ENCODE data around the gene PRKAG2. TPM values are rescaled to one million over a fixed set of nuclear protein-coding genes. Genes with fewer than 3 reads are reported as not detected.

Gene PRKAG2
- total RNA-seq, 1 donor from 2014 or later, result 4.7 TPM

DNA sequence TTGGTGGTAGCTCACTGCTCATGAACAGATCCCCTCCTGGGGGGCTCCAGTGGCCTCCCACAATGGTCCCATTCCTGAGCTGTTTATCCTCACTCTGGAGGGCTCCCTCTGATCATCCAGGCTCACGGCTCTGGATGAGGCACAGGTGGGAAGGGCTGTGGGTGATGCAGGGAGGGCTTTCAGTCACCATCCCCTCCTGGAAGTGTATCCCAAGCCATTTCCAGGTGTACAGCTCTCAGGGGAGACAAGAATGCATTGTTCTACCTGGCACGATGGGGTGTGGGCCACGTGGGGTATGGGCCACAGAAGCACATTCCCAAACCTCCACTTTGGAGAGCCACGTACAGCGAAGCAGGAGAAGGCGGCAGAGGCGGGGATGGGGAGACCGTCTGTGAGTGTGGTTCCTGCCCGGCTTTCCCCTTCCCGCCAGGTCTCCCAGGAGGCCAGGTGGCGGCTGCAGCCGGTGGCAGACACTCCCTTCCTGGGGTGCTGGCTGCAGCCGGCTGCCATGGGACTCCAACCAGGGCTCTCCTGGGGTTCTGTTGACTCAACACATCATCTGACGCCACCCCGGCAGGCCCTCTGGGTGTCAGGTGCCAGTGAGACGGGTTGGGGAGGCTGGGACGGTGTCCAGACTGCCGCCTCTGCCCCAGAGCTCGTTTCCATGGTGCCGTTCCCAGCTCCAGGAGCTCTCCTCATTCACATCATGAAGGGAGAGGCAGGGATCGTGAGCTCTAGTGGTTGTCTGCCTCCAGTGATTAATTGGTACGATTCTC lies 187.5 kb downstream of the PRKAG2 start:
- peaks cover 18 to 27% (median 20%) of the 10 kb centered on the region in 3 donors for H3K4me1 ChIP-seq (ENCODE audit: control insufficient read depth in 3 of 3, insufficient read depth in 3 of 3, low read length in 3 of 3)
- peaks cover 0 to 2% (median 0%) of the 10 kb centered on the region in 3 donors for H3K36me3 ChIP-seq (ENCODE audit: control insufficient read depth in 3 of 3, insufficient read depth in 3 of 3, low read length in 3 of 3)
- no peaks in the 10 kb centered on the region for H3K9me3 ChIP-seq (ENCODE audit: control insufficient read depth in 3 of 3, low read length in 3 of 3)
- H3K4me3 ChIP-seq (ENCODE audit: low read length in 3 of 3), result no peak overlapping the region
- H3K27me3 ChIP-seq (ENCODE audit: control insufficient read depth in 3 of 3, insufficient read depth in 3 of 3, low read length in 3 of 3), result no peaks in the 10 kb centered on the region
- H3K9ac ChIP-seq (ENCODE audit: low read depth in 1 of 3, low read length in 3 of 3), result no peak overlapping the region
- no peak overlapping the region for H3K27ac ChIP-seq (ENCODE audit: low read depth, low read length)

GRCh38 chr7:151688236-151688780 lies 188.6 kb downstream of the PRKAG2 start:
- no peak overlapping the region for H3K27ac ChIP-seq (ENCODE audit: low read depth, low read length)
- no peak overlapping the region for H3K4me3 ChIP-seq (ENCODE audit: low read length in 3 of 3)
- peaks cover 0 to 2% (median 0%) of the 10 kb centered on the region in 3 donors for H3K36me3 ChIP-seq (ENCODE audit: control insufficient read depth in 3 of 3, insufficient read depth in 3 of 3, low read length in 3 of 3)
- H3K4me1 ChIP-seq (ENCODE audit: control insufficient read depth in 3 of 3, insufficient read depth in 3 of 3, low read length in 3 of 3), result peaks cover 10 to 18% (median 15%) of the 10 kb centered on the region in 3 donors
- H3K9me3 ChIP-seq (ENCODE audit: control insufficient read depth in 3 of 3, low read length in 3 of 3), result no peaks in the 10 kb centered on the region
- no peaks in the 10 kb centered on the region for H3K27me3 ChIP-seq (ENCODE audit: control insufficient read depth in 3 of 3, insufficient read depth in 3 of 3, low read length in 3 of 3)
- no peak overlapping the region for H3K9ac ChIP-seq (ENCODE audit: low read depth in 1 of 3, low read length in 3 of 3)

GRCh38 chr7:151687523-151688235 lies 189.2 kb downstream of the PRKAG2 start:
- Histone ChIP-seq H3K27ac (ENCODE audit: low read depth, low read length) (peak overlapping the region; percentile 59), H3K4me1 (ENCODE audit: control insufficient read depth in 3 of 3, insufficient read depth in 3 of 3, low read length in 3 of 3) (peaks cover 10 to 16% (median 13%) of the 10 kb centered on the region in 3 donors), H3K9me3 (ENCODE audit: control insufficient read depth in 3 of 3, low read length in 3 of 3) (no peaks in the 10 kb centered on the region), H3K4me3 (ENCODE audit: low read length in 3 of 3) (no peak overlapping the region), H3K27me3 (ENCODE audit: control insufficient read depth in 3 of 3, insufficient read depth in 3 of 3, low read length in 3 of 3) (no peaks in the 10 kb centered on the region), H3K9ac (ENCODE audit: low read depth in 1 of 3, low read length in 3 of 3) (peak overlapping the region in 1 of 3 donors; percentile 8), H3K36me3 (ENCODE audit: control insufficient read depth in 3 of 3, insufficient read depth in 3 of 3, low read length in 3 of 3) (peaks cover 0 to 2% (median 0%) of the 10 kb centered on the region in 3 donors)

DNA sequence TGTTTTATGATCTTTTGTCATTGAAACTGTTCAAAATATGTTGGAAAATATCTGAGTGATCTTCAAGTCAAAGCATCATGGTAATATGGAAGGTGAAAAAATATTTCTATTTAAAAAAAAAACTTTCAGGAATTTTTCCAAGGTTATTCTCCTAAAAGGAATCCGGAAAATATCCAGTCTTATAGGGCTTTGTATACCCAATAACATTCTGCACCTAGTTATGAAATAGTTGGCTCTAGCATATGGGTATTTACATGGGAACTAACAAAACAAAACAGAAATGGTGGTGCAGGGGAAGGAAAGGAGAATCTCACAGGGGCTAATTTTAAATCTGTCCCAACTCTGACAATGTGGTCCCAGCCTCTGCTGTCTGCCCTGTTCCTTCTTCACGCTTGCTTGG lies 190.1 kb downstream of the PRKAG2 start:
- Histone ChIP-seq H3K9me3 (ENCODE audit: control insufficient read depth in 3 of 3, low read length in 3 of 3) (no peaks in the 10 kb centered on the region), H3K4me1 (ENCODE audit: control insufficient read depth in 3 of 3, insufficient read depth in 3 of 3, low read length in 3 of 3) (peaks cover 10 to 13% (median 12%) of the 10 kb centered on the region in 3 donors), H3K27ac (ENCODE audit: low read depth, low read length) (peak overlapping the region; percentile 59), H3K27me3 (ENCODE audit: control insufficient read depth in 3 of 3, insufficient read depth in 3 of 3, low read length in 3 of 3) (no peaks in the 10 kb centered on the region), H3K36me3 (ENCODE audit: control insufficient read depth in 3 of 3, insufficient read depth in 3 of 3, low read length in 3 of 3) (peaks cover 0 to 2% (median 0%) of the 10 kb centered on the region in 3 donors), H3K9ac (ENCODE audit: low read depth in 1 of 3, low read length in 3 of 3) (no peak overlapping the region), H3K4me3 (ENCODE audit: low read length in 3 of 3) (no peak overlapping the region)

DNA sequence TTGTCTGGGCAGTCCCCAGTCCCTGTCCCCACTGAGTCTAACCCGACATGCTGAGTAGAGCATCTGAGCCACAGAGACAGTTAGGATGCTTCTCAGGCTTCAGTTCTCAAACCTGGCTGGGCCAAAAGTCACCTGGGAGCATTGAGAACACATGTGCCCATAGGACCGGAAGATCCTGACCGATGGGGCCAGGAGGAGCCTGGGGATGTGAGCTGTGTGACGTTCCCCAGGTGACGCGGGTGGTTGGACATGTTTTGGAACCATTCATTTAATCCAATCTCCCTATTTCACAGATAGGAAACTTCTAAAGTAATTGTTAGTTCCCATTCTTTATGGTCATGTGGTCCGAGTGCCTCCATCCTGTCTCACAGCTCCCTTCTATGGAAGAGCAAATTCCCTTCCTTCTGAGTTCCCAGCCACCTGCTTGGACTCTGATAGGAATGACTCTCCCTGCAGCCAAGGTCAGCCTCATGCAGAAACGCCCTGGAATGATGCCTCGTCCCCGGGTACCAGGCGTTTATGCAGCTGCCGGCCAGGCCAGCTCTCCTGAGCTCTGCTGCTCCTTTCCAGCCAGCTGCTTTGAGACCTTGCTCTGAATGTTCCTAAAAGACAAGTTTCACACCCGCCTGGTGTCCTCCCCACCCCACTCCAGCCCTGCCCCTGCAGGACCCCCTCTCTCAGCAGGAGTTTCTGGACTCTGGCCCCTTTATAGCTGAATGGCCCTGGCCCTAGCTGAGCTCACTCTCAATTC lies 190.7 kb downstream of the PRKAG2 start:
- H3K9ac ChIP-seq (ENCODE audit: low read depth in 1 of 3, low read length in 3 of 3), result peak overlapping the region in 1 of 3 donors; percentile 33
- peaks cover 10 to 13% (median 12%) of the 10 kb centered on the region in 3 donors for H3K4me1 ChIP-seq (ENCODE audit: control insufficient read depth in 3 of 3, insufficient read depth in 3 of 3, low read length in 3 of 3)
- H3K27ac ChIP-seq (ENCODE audit: low read depth, low read length), result peak overlapping the region; percentile 25

GRCh38 chr7:151684408-151685175 lies 192.3 kb downstream of the PRKAG2 start:
- no peaks in the 10 kb centered on the region for H3K9me3 ChIP-seq (ENCODE audit: control insufficient read depth in 3 of 3, low read length in 3 of 3)
- peaks cover 0 to 2% (median 0%) of the 10 kb centered on the region in 3 donors for H3K36me3 ChIP-seq (ENCODE audit: control insufficient read depth in 3 of 3, insufficient read depth in 3 of 3, low read length in 3 of 3)
- H3K27ac ChIP-seq (ENCODE audit: low read depth, low read length), result no peak overlapping the region
- H3K4me3 ChIP-seq (ENCODE audit: low read length in 3 of 3), result no peak overlapping the region
- H3K27me3 ChIP-seq (ENCODE audit: control insufficient read depth in 3 of 3, insufficient read depth in 3 of 3, low read length in 3 of 3), result no peaks in the 10 kb centered on the region
- peaks cover 10 to 13% (median 12%) of the 10 kb centered on the region in 3 donors for H3K4me1 ChIP-seq (ENCODE audit: control insufficient read depth in 3 of 3, insufficient read depth in 3 of 3, low read length in 3 of 3)
- H3K9ac ChIP-seq (ENCODE audit: low read depth in 1 of 3, low read length in 3 of 3), result no peak overlapping the region

More for the DNA sequence above, 190.7 kb downstream of the PRKAG2 start:
- no peak overlapping the region for H3K4me3 ChIP-seq (ENCODE audit: low read length in 3 of 3)
- peaks cover 0 to 2% (median 0%) of the 10 kb centered on the region in 3 donors for H3K36me3 ChIP-seq (ENCODE audit: control insufficient read depth in 3 of 3, insufficient read depth in 3 of 3, low read length in 3 of 3)
- H3K9me3 ChIP-seq (ENCODE audit: control insufficient read depth in 3 of 3, low read length in 3 of 3), result no peaks in the 10 kb centered on the region
- no peaks in the 10 kb centered on the region for H3K27me3 ChIP-seq (ENCODE audit: control insufficient read depth in 3 of 3, insufficient read depth in 3 of 3, low read length in 3 of 3)

GRCh38 chr7:151683615-151684407 lies 193.1 kb downstream of the PRKAG2 start:
- Histone ChIP-seq H3K9me3 (ENCODE audit: control insufficient read depth in 3 of 3, low read length in 3 of 3) (no peaks in the 10 kb centered on the region), H3K27ac (ENCODE audit: low read depth, low read length) (no peak overlapping the region), H3K9ac (ENCODE audit: low read depth in 1 of 3, low read length in 3 of 3) (no peak overlapping the region), H3K27me3 (ENCODE audit: control insufficient read depth in 3 of 3, insufficient read depth in 3 of 3, low read length in 3 of 3) (no peaks in the 10 kb centered on the region), H3K4me3 (ENCODE audit: low read length in 3 of 3) (no peak overlapping the region), H3K4me1 (ENCODE audit: control insufficient read depth in 3 of 3, insufficient read depth in 3 of 3, low read length in 3 of 3) (peaks cover 10 to 13% (median 12%) of the 10 kb centered on the region in 3 donors), H3K36me3 (ENCODE audit: control insufficient read depth in 3 of 3, insufficient read depth in 3 of 3, low read length in 3 of 3) (no peaks in the 10 kb centered on the region)

DNA sequence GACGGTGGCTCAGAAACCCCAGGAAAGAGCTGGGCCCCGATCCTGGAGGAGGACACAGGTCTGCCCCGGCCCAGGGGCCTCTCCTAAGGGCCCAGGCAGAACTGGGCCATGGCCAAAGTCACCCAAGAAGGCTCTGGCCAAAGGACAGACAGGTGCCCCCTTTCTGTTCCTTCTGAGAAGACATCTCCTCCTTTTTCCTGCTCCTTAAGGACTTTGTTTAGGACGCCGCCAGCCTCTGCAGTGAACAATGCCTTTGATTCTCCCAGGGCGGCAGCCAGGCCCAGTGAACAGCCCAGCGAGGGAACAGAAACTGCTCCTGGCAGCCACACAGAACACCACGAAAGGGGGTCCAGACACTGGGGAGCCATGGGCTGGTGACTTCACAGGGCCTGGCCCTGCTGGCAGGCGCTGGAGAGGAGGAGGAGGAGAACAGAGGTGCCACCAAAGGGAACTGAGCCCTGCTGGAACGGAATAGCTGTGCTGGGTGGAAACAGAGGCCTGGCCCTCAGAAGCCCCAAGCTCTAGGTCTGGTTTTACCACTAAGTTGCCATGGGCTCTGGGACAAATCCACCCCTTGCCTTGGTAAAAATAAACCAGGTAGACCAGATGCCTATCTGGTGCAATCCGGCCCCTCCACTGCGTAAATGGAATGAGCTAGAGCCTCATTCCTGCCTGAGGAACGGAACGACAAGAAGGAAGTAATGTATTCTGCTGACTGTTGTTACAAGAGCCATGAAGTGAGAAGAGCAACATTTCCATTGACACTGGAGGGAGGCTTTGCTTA lies 193.9 kb downstream of the PRKAG2 start:
- no peaks in the 10 kb centered on the region for H3K36me3 ChIP-seq (ENCODE audit: control insufficient read depth in 3 of 3, insufficient read depth in 3 of 3, low read length in 3 of 3)
- peaks cover 9 to 10% (median 10%) of the 10 kb centered on the region in 3 donors for H3K4me1 ChIP-seq (ENCODE audit: control insufficient read depth in 3 of 3, insufficient read depth in 3 of 3, low read length in 3 of 3)
- H3K4me3 ChIP-seq (ENCODE audit: low read length in 3 of 3), result no peak overlapping the region
- no peak overlapping the region for H3K9ac ChIP-seq (ENCODE audit: low read depth in 1 of 3, low read length in 3 of 3)
- no peak overlapping the region for H3K27ac ChIP-seq (ENCODE audit: low read depth, low read length)
- H3K27me3 ChIP-seq (ENCODE audit: control insufficient read depth in 3 of 3, insufficient read depth in 3 of 3, low read length in 3 of 3), result no peaks in the 10 kb centered on the region
- H3K9me3 ChIP-seq (ENCODE audit: control insufficient read depth in 3 of 3, low read length in 3 of 3), result no peaks in the 10 kb centered on the region
